Testis (tissue), 3 donors: ENCODE results near the gene RANBP3. TPM values are rescaled to one million over a fixed set of nuclear protein-coding genes. Genes with fewer than 3 reads are reported as not detected.

ENCODE experiments used
- DNase-seq: peaks from one replicate; pipeline ENCODE4 v3.0.0-alpha.2; 2019
- H3K27ac ChIP-seq, 2 donors: fragments of 200-600 bp; sonication (generic); one replicate each; pipeline ENCODE4 v1.5.1; 2019
- H3K27me3 ChIP-seq: fragments of 200-600 bp; sonication (generic); one replicate; pipeline ENCODE4 v1.5.1; 2019
- H3K36me3 ChIP-seq: fragments of 200-600 bp; sonication (generic); one replicate; pipeline ENCODE4 v1.5.1; 2017; ENCODE audit warnings: low read depth; ENCODE audit errors: missing control alignments
- H3K4me1 ChIP-seq: fragments of 200-600 bp; sonication (generic); one replicate; pipeline ENCODE4 v1.5.1; 2019
- H3K4me3 ChIP-seq, 2 donors: fragments of 200-600 bp; sonication (generic); one replicate each; pipeline ENCODE4 v1.5.1; 2017 to 2019
- H3K9me3 ChIP-seq: fragments of 200-600 bp; sonication (generic); one replicate; pipeline ENCODE4 v1.5.1; 2017
- POLR2A ChIP-seq: fragments of 450-650 bp; IDR thresholded peaks from one replicate; pipeline ENCODE4 v1.6.1; 2017; ENCODE audit warnings: antibody characterized with exemption, mild to moderate bottlenecking, moderate library complexity
- WGBS, 2 donors: methylation state at CpG; one replicate each; pipeline ENCODE4 v1.1.5; 2018; 5-methylcytosine and 5-hydroxymethylcytosine counted together
- intact Hi-C: fragments of 100-400 bp; cut with DNase I; formaldehyde crosslinking; loops from one replicate; pipeline ENCODE4 v1.15.1; 2023; ENCODE audit warnings: low total_unique reads
- polyA plus RNA-seq: library from polyadenylated mRNA; stranded (reverse); fragments of 350-450 nt; fragmentation: Illumina TruSeq; extraction: RNeasy Lipid Tissue Mini Kit (QIAGEN cat#74804); gene quantifications from one replicate; pipeline ENCODE4 v1.2.3, GENCODE V29; 2014; ENCODE audit warnings: low read depth, low replicate concordance; ENCODE audit not compliant: insufficient read depth
- total RNA-seq, 2 donors: library from RNA; depleted of rRNA; stranded (reverse); fragments of >200 nt; gene quantifications; one replicate each; pipeline ENCODE4 v1.2.3, GENCODE V29; 2016
- TF ChIP-seq, protein P1 (sequence below), 3 experiments: fragments of 450-650 bp in 2 of 3; fragments of 200-600 bp in 1 of 3; sonication (generic) in 1 of 3; IDR thresholded peaks; one replicate each; pipeline ENCODE4 v1.5.1; 2016 to 2019; ENCODE audit warnings: antibody characterized with exemption in 3 of 3, mild to moderate bottlenecking in 2 of 3, moderate library complexity in 1 of 3

The RANBP3 gene
- total and polyA plus RNA-seq, 3 donors from 2014 or later: 142 to 148 (median 145) TPM

DNA sequence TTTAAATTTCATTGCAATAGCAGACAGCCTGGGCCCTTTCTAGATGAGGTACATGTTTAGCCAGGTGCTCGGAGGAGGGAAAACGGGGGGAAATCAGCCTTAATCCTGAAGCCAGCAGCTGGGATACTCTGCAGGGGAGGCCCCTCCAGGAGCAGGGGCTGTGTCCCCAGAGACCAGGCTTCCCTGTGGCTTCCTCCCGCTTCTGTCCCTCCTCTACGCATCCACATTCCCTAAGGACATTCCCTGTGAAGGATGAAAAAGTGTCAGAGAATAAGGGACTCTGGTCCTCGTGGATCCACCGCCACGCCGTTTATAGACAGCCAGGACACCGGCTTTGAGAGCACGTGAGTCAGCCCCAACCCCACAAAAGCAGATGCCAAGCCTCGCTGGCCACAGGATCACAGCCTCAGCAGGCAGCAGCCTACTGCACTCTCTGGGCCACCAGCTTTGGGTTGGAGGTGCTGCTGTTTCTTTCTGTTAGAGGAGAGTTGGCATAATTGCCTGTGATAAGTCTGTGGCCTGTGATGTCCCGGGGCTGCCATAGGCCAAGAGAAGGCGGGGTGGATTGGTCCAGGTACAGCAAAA lies 36.7 kb upstream of the RANBP3 start:
- Histone ChIP-seq H3K27me3 (no peaks in the 10 kb centered on the region), H3K27ac (no peak overlapping the region), H3K4me3 (no peak overlapping the region), H3K4me1 (no peaks in the 10 kb centered on the region), H3K9me3 (no peaks in the 10 kb centered on the region), H3K36me3 (no peaks in the 10 kb centered on the region)
- DNase-seq: no peak
- TF ChIP-seq POLR2A: no peak
- TF ChIP-seq, protein P1, sequence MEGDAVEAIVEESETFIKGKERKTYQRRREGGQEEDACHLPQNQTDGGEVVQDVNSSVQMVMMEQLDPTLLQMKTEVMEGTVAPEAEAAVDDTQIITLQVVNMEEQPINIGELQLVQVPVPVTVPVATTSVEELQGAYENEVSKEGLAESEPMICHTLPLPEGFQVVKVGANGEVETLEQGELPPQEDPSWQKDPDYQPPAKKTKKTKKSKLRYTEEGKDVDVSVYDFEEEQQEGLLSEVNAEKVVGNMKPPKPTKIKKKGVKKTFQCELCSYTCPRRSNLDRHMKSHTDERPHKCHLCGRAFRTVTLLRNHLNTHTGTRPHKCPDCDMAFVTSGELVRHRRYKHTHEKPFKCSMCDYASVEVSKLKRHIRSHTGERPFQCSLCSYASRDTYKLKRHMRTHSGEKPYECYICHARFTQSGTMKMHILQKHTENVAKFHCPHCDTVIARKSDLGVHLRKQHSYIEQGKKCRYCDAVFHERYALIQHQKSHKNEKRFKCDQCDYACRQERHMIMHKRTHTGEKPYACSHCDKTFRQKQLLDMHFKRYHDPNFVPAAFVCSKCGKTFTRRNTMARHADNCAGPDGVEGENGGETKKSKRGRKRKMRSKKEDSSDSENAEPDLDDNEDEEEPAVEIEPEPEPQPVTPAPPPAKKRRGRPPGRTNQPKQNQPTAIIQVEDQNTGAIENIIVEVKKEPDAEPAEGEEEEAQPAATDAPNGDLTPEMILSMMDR (IDR thresholded peaks at IDR 0.05): no peak
- intact Hi-C loops: no loop called here
- 87 to 93% methylated on average over 11 to 13 of the region's 13 CpGs for WGBS, 2 donors

DNA sequence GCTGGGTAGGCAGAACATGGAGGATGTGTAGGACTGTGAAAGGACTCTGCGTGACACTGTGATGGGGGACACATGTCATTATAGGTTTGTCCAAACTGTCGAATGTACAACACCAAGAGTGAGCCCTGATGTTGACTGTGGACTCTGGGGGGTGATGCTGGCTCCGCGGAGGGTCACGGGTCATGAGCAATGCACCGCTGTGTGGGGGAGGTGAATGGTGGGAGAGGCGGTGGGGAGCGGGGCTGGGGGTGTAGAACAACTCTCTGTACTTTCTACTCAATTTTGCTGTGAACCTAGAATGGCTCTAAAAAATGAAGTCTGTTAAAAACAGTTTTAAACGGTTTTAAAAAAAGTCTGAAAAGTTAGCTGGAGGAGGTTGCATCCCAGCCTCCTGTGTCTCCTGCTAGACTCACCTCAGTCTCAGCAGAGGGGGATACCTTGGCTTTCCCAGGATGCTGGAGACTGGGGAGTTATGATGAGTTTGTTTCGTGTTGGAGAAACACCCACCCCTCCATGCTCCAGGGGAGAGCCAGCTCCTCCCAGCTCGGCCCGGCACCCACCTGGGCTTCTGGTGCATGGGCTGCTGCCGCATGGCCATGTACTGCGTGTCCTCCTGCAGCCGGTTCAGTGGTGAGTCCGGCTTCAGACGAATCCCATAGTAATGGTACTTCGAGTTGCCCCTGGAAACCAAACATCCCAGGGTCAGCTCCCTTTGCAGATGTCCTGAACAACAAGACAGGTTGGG lies 34.7 kb upstream of the RANBP3 start:
- intact Hi-C loops: no loop called here
- DNase-seq: no peak
- H3K4me3 ChIP-seq: no peak overlapping the region
- no peaks in the 10 kb centered on the region for H3K27me3 ChIP-seq
- TF ChIP-seq, protein P1 (IDR thresholded peaks at IDR 0.05): no peak
- no peak for TF ChIP-seq POLR2A
- H3K4me1 ChIP-seq: no peaks in the 10 kb centered on the region
- H3K36me3 ChIP-seq: no peaks in the 10 kb centered on the region
- 83 to 84% methylated on average over 17 to 18 of the region's 18 CpGs for WGBS, 2 donors
- no peaks in the 10 kb centered on the region for H3K9me3 ChIP-seq
- no peak overlapping the region for H3K27ac ChIP-seq

DNA sequence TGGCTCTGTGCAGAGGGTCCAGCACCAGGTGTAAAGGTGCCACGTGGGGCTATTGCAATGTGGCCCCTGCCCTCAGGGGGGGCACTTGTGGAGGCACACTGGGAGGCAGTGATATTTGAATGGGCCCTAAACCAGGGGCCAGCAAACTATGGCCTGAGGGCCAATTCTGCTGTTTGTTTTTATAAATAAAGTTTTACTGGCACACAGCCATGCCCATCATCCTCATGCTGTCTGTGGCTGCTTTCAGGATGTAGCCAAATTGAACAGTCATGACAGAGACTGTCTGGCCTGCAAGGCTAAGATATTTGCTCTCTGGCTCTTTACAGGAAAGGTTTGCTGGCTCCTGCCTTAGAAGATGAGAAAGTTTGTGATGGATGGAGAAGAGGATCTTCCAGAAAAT lies 33.9 kb upstream of the RANBP3 start:
- DNase-seq: no peak
- Histone ChIP-seq H3K4me1 (no peaks in the 10 kb centered on the region), H3K27ac (no peak overlapping the region), H3K9me3 (no peaks in the 10 kb centered on the region), H3K27me3 (no peaks in the 10 kb centered on the region), H3K36me3 (no peaks in the 10 kb centered on the region), H3K4me3 (no peak overlapping the region)
- 58% methylated on average over 1 of the region's 1 CpG; no CpG with 5 or more reads in 1 of the 2 donors for WGBS, 2 donors
- TF ChIP-seq POLR2A: no peak
- intact Hi-C loops: no loop called here

DNA sequence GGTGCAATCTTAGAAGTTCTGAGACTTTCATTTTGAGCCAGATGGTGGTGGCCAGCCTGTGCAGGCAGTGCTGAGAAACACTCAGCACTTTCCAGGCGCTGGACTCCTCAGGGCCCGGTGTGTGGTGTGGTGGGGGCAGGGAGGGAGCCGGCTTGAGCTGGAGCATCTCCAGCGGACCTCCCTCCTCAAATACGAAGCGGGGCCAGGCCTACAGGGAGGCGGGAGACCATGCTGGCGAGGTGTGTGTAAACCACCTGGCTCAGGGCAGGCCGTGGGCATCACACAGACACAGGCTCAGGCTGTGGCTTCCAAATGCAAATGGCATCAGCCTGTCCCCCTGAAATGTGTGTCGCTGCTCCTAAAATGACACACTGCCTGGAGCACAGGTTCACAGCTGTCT lies 33.3 kb upstream of the RANBP3 start:
- H3K4me1 ChIP-seq: no peaks in the 10 kb centered on the region

DNA sequence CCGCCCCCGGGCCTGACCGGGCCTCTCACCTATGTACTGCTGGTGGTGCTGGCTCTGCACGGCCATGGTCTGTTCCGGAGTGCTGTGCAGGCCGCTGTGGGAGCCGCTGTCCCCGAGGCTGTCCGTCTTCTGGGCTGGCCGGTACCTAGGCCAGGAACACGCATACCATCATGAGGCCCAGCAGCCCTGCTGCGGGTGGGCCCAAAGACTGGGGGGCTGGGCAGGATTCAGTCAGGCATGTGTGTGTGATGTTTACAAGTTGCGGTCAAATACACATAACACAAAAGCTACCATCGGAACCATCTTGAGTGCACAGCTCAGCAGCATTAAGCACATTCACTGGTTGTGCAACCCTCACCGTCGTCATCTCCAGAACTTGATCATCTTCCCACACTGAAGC lies 32.2 kb upstream of the RANBP3 start:
- intact Hi-C loops: no loop called here
- H3K36me3 ChIP-seq: no peaks in the 10 kb centered on the region
- 92 to 97% methylated on average over 16 of the region's 16 CpGs for WGBS, 2 donors
- no peaks in the 10 kb centered on the region for H3K9me3 ChIP-seq
- no peak overlapping the region for H3K4me3 ChIP-seq
- H3K4me1 ChIP-seq: no peaks in the 10 kb centered on the region
- no peaks in the 10 kb centered on the region for H3K27me3 ChIP-seq
- no peak for TF ChIP-seq POLR2A
- TF ChIP-seq, protein P1 (IDR thresholded peaks at IDR 0.05): no peak
- no peak overlapping the region for H3K27ac ChIP-seq
- DNase-seq: no peak

More for the DNA sequence above, 33.3 kb upstream of the RANBP3 start:
- DNase-seq: no peak
- no peak overlapping the region for H3K27ac ChIP-seq
- 48 to 64% methylated on average over 9 to 10 of the region's 10 CpGs for WGBS, 2 donors
- intact Hi-C loops: no loop called here
- no peak for TF ChIP-seq POLR2A
- H3K27me3 ChIP-seq: no peaks in the 10 kb centered on the region
- H3K36me3 ChIP-seq: no peaks in the 10 kb centered on the region
- no peaks in the 10 kb centered on the region for H3K9me3 ChIP-seq
- no peak overlapping the region for H3K4me3 ChIP-seq
